ENCODE data around the gene CABCOCO1. TPM values are rescaled to one million over a fixed set of nuclear protein-coding genes. Genes with fewer than 3 reads are reported as not detected.
A peak's percentile ranks its signal among the peaks of the same experiment; 100 is the strongest.

Gene CABCOCO1
- total and polyA plus RNA-seq, 9 of the 15 experiments (the other 6 are each of a cell fraction or from before 2014, with no cell fraction given): 0.04 TPM; not detected in 8

DNA sequence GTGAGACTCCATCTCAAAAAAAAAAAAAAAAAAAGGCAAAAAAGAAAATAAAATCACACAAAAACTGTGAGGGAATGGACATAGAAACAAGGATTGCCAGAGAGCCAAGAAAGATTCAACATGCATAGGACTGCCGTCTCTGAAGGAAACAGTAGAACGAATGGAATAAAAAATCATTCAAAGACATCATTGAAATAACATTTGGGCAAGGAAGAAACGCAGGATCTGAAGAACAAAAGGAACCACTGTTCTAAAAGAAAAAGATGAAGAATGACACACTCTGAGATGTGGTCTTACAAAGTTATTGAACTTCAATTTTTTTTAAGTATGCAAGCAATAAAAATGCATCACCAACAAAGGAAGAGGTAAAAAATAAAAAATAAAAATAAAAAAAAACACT is 57.2 kb downstream of the CABCOCO1 start:
- no peak overlapping the region for H3K9ac ChIP-seq (ENCODE audit: insufficient read depth in 1 of 2, low read depth in 2 of 2, low read length in 2 of 2)
- ATAC-seq: no peak
- no peak overlapping the region for H2AFZ ChIP-seq (ENCODE audit: low read depth, low read length)
- TF ChIP-seq ZBTB5 (IDR thresholded peaks at IDR 0.05) (no peak), HDAC6 (IDR thresholded peaks at IDR 0.05; ENCODE audit: low read depth, low read length) (no peak), ZNF431 (CRISPR knock-in tag; IDR thresholded peaks at IDR 0.05) (no peak), SAFB2 (IDR thresholded peaks at IDR 0.05; ENCODE audit: borderline replicate concordance, low read depth, low read length, severe bottlenecking) (no peak), MCM7 (IDR thresholded peaks at IDR 0.05) (no peak), JUNB (CRISPR knock-in tag; conservative IDR thresholded peaks at IDR 0.05) (no peak), POU5F1 (IDR thresholded peaks at IDR 0.05; ENCODE audit: borderline replicate concordance, low read depth, low read length, partially characterized antibody) (no peak), ZNF239 (CRISPR knock-in tag; IDR thresholded peaks at IDR 0.05) (no peak), ETV6 (IDR thresholded peaks at IDR 0.05; ENCODE audit: borderline replicate concordance in 1 of 2, low read depth in 2 of 2, low read length in 1 of 2) (no peak), ETV6 (CRISPR knock-in tag; IDR thresholded peaks at IDR 0.05; ENCODE audit: borderline replicate concordance) (no peak)
- no peaks in the 10 kb centered on the region for H3K79me2 ChIP-seq (ENCODE audit: control insufficient read depth, insufficient read depth, low read length)
- no peak overlapping the region for H3K4me2 ChIP-seq (ENCODE audit: insufficient read depth, low read length)
- no peak overlapping the region for H3K4me3 ChIP-seq
- intact Hi-C loops (cut with micrococcal nuclease): no loop called here
- H3K27me3 ChIP-seq (ENCODE audit: control insufficient read depth in 2 of 2, insufficient read depth in 2 of 2, low read length in 2 of 2): no peaks in the 10 kb centered on the region
- DNase-seq (ENCODE audit: extremely low read depth in 1 of 4, low spot score in 3 of 4): no peak
- in situ Hi-C loops (cut with MboI): no loop called here
- H3K4me1 ChIP-seq (replicated peaks in 1 of 2; ENCODE audit: control insufficient read depth in 2 of 2, insufficient read depth in 2 of 2, low read length in 2 of 2): no peaks in the 10 kb centered on the region
- no peaks in the 10 kb centered on the region for H3K9me3 ChIP-seq (replicated peaks; ENCODE audit: control insufficient read depth, insufficient read depth, low read depth, low read length)
- no peaks in the 10 kb centered on the region for H3K36me3 ChIP-seq (ENCODE audit: control insufficient read depth, insufficient read depth, low read length)
- H4K20me1 ChIP-seq (replicated peaks; ENCODE audit: control insufficient read depth, insufficient read depth, low read length): no peaks in the 10 kb centered on the region
- H3K9me1 ChIP-seq (ENCODE audit: control insufficient read depth, insufficient read depth, low read length): no peaks in the 10 kb centered on the region
- no peak overlapping the region for H3K27ac ChIP-seq (ENCODE audit: extremely low read depth, low read depth, low read length)
- ChIA-PET POLR2A (interaction anchor here (1.1 kb wide), 1 partner anchor 21 kb away, joined by 3 read pairs; no protein-coding TSS in a partner anchor), CTCF (ENCODE audit: low intra/inter-chr PET ratio) (no interaction called here)
- peak; percentile 6 for FAIRE-seq
- WGBS (ENCODE audit: insufficient coverage, low coverage, missing lambda C conversion rate): 46% methylated on average over 3 of the region's 3 CpGs
- BruUV-seq (replicated peaks): no TSS peak

Data from K562 (cell line).